Stimulated activated CD8-positive, alpha-beta memory T cell treated with anti-CD3 and anti-CD28 coated beads, Interleukin-15, amount 100 ng/mL, for 1 hour (primary cell): ENCODE measurements around the gene APOB.
"Not testable (repeated sequence)": the region's sequence is repeated elsewhere in the genome, so short reads cannot be mapped to it uniquely, and the experiment has no call there.

ENCODE experiments used
- DNase-seq: peaks from one replicate; pipeline ENCODE4 v3.0.0-alpha.2; 2020; ENCODE audit warnings: low read depth

APOB gene

DNA sequence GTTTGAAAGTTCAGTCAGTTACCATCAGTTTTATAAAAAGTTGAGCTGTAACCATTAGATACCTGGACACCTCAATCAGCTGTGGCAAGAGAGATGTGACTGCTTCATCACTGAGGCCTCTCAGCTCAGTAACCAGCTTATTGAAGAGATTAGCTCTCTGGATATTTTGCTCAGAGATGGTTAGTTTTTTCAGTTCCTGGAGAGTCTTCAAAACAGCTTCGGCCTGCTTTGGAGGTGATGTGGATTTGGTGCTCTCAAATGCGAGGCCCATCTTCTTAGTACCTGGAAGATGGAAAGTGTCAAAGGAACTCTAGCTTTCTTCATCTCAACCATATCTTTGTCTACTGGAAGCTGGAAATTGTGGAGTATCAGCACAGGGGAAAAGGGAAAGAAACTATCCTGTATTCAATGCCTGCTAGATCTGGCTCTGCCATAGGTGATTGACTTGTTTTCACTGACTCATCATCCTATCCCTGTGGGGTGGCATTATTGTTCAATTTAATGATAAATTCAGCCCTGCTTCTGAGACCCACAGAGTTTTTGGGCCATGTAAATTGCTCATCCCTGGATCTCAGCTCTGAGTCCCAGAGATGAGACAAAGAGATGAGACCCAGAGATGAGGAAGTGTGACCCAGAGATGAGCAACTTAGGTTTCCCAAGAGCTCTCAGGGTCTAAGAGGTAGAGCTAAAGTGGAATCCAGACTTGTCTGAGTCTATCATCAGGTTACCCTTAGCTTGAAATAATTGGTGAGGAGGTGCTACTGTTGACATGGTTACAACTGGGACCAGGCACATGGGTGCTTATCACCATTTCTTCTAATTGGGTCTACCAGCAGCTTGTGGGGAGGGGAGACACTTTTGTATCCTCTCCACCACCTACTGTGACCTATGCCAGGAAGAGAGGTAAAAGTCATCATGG is 10.4 kb downstream of the APOB start:
- no peak for DNase-seq

DNA sequence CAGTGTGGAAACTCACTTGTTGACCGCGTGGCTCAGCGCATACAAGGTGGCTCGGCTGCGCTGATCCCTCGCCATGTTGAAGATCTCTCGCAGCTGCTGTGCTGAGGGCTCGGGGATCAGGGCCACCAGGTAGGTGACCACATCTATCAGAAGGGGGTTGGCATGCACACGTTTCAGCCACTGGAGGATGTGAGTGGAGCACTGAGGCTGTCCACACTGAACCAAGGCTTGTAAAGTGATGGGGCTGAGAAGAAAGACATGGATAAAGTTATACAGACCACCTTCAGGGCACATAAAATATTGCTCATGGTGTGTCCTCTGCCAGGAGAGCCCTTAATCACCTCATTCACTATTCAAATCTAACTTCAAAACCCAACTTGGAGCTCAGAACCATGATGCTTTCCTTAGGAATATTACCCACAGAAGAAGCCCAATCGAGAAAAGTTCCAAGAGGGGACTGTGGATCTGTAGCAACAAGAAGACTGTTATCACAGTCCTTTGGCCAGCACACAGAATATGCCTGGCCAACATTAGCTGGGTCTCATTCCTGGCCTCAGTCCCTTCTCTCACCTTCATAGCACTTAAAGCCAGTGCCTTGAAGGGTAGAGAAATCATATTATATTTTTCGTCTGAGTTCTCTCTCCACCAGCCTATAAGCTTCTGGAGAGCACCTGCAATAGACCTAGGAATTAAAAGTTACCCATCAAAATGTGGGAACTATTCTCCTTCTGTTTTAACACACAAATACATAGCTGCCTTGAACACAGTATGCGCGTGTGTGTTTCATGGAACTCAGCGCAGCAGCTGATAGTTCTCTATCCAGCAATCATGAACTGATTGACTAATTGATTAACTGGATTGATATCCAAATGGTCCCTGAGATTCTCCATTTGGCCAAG is 11.3 kb downstream of the APOB start:
- no peak for DNase-seq

DNA sequence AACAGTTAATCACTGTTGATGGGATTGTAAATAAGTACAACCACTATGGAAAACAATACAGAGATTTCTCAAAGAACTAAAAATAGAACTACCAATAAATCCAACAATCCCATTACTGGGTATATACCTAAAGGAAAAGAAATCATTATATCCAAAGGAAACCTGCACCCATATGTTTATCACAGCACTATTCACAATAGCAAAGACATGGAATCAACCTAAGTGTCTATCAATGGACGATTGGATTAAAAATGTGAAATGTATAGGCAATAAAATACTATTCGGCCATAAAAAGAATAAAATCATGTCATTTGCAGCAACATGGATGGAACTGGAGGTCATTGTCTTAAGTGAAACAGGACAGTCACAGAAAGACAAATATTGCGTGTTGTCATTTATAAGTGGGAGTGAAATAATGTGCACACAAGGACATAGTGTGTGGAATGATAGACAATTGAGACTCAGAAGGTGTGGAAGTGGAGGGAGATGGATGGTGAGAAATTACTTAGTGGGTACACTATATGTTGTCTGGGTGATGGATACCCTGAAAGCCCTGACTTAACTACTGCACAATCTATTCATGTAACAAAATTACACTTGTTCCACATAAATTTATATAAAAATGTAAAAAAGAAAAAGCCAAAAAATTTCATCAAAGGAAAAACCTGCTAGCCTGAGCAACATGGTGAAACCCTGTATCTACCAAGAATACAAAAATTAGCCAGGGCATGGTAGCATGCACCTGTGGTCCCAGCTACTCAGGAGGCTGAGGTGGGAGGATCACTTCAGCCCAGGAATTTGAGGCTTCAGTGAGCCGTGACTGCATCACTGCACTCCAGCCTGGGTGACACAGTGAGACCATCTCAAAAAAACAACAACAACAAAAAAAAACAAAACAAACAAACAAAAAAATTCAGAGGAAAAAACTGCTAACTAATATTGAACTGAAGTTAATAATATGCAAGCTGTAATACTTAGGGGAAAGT is 12.6 kb downstream of the APOB start:
- no peak for DNase-seq

DNA sequence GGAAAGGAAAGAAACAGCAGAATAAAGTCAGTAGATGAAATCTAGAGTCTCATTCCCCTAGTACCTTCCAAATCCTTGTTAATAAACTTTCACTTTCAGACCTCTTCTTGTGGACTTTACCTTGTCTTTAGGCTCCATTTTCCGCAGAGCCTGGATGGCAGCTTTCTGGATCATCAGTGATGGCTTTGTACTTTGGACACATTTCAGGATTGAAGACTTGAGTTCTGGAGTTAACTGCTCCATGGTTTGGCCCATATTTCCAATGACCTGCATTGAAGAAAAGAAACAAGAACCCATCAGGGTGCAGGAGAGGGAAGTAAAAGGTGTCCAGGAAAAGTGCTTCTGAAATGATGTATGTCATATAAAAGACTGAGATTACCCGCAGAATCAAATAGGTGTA is 14.4 kb downstream of the APOB start:
- no peak for DNase-seq

DNA sequence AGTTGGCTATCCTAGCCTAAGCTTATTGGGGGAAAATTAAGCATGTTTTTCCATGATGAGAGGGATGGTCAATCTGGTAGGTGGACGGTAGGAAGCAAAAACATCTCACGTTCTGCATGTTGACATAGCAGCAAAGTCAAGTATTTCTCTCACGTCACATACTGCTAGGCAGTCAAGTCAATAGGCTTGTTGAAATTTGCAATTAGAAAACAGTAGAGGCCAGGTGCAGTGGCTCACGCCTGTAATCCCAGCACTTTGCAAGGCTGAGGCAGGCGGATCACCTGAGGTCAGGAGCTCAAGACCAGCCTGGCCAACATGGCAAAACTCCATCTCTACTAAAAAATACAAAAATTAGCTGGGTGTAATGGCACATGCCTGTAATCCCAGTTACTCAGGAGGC is 14.9 kb downstream of the APOB start:
- not testable (repeated sequence) for DNase-seq

DNA sequence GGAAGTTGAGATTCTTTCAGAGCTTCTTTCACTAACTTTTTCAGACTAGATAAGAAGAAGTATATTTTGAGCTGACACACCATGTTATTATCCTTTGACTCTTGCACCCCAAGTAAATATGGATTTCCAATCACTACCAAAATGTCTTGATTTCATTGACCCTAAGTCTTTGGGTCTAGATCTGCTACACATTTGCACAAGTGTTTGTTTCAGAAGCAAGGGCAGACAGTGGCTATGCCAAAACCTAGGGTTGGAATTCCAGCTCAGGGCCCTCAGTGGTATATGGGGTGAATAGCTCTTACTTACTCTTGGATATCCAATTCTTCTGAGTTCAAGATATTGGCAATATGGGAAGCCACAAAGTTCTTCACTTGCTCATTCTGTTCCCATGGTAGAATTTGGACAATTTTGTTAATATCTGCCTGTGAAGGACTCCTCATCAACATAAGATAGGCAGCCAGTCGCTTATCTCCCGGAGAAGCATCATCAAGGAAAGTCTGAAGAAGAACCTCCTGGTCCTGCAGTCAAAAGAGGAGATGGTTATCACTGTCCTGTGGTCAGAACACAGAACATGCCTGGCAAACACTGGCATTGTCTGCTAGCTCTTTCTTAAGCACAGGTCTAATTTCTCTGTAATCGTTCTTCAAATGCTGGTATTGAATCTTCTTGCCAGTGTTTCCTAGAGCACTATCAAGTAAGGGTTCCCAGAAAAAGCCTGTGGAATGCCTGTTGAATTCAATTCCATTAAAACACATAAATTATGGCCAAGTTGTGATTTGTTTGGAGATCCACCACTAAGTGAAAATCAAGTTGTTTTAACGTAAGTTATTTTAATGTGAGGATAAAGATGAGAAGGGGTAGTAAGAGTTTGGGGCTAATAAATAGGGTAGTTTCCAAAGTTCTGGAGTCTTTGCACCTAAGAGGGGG is 15.6 kb downstream of the APOB start:
- no peak for DNase-seq

DNA sequence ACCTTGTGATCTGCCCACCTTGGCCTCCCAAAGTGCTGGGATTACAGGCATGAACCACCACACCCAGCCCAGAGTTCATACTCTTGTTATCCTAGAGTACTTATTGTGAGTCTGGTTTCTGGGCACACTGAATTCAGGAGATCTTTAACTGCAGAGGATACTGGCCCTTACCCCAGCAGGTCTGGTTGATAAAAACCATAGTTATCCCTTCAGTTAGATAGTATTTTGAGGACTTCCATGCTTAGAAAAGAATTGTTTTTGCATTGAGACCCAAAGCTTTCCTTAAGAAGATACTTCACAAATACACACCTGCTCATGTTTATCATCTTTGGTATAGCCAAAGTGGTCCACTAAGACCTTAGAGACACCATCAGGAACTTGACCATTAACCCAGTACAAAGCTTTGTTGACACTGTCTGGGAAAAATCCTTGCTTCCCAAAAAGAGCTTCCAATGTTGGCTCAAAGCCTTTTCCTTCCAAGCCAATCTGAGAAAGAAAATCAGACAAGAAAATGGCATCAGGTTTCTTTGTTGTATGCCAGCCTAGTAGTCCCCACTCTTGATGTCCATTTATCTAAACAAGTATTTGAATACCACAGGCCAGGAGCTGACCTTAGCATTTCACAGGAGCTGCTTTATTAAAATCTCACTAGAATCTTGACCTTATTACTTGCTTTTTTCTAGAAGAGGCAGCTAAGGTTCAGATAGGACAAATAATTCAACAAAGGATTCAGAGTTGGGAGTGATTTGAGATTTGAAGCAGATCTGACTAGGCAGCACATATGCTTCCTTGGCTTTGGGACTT is 17.2 kb downstream of the APOB start:
- DNase-seq = no peak

DNA sequence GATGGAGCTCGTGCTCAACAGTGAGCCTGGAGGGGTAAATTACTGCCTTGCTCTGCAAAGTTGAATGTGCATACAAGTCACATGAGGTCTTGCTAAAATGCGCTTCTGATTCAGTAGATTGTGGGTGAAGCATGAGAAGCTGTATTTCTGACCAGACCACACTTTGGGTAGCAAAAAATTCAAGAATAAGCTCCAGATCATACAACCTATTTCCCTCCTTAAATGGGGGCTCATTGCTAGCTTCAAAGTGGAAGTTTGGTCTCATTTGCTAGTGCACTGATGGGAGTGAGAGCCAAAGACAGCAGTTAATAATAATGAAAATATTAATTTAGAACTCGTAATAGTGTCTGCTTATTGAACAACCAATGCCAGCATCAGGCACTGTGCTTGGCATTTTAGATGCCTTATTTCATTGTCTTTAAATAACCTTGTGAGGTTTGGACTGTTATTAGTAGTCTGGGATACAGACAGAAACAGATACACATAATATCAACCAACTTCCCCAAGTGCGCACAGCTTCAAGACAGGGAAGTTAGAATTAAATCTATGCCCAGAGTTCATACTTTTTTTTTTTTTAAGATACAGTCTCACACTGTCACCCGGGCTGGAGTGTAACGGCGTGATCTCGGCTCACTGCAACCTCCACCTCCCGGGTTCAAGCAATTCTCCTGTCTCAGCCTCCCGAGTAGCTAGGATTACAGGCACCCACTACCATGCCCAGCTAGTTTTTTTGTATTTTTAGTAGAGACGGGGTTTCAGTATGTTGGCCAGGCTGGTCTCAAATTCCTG is 18.0 kb downstream of the APOB start:
- no peak for DNase-seq

DNA sequence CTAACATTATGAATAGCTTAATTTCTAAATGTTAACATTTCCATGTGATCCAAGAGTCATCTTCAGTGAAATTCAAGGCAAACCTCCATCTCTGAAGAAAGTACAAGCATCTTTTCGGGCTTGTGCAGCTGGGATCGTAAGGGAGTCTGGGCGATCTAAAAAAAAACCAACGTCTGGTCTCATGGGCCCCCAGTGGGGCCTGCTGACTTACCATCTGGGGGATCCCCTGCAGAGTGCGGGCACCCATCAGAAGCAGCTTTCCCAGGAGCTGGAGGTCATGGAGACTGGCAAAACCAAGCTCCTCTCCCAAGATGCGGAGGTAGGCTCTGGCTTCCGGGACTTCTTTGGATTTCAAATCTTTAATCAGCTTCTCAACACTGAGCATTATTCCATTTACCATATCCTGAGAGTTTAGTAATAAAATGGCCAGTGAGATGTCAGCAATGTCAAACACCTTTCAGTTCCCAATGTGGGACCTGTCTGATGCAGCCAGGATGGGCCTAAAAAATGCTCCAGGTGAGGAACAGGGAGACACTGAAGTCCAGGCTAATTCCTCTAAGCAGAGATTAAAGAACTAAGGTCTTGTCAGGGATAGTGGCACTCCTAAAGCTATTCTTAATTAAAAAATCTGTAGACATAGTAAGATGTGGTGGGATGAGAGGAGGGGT is 19.0 kb downstream of the APOB start:
- DNase-seq = no peak

DNA sequence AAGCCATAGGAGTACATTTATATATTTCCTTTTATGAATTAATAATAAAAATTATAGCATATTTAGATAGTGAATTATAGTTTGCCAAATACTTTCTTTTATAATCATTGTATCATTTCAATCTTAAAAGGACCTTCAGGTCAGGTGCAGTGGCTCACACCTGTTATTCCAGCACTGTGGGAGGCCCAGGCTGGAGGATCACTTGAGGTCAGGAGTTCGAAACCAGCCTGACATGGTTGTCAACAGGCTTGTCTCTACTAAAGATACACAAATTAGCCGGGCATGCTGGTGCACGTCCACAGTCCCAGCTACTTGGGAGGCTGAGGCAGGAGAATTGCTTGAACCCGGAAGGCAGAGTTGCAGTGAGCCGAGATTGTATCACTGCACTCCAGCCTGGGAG is 19.7 kb downstream of the APOB start:
- DNase-seq = no peak

DNA sequence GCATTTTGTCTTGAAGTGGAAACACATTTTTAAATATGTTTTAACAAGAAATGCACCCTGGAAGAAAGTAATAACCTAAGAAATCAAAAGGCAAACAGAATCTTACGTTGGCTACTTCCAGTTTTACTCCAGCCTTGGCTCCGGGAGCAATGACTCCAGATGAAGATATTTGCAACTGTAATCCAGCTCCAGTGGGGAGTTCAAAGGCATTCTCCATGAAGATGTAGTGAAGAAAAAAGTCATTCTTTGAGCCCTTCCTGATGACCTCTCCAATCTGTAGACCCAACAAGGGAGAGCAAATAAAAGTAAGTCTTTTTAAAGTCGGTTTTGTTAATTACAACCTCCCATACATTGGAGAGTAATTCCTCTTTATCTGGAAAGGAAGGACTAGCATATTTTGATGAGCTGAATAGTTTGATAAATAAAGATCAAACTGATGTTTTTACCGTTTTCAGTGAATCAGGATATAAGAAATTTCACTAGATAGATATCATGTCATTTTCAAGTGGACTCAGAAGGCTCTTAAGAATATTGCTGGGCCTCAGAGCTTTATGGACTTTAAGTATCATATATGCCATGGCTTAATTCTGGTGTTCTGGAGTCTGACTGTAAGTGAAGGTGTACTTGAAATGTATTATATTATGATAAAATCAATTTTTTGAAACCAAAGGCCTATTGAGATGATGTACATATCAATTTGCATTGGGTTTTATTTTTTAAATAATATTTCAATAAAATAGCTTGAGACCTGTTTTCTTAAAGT is 20.3 kb downstream of the APOB start:
- no peak for DNase-seq

DNA sequence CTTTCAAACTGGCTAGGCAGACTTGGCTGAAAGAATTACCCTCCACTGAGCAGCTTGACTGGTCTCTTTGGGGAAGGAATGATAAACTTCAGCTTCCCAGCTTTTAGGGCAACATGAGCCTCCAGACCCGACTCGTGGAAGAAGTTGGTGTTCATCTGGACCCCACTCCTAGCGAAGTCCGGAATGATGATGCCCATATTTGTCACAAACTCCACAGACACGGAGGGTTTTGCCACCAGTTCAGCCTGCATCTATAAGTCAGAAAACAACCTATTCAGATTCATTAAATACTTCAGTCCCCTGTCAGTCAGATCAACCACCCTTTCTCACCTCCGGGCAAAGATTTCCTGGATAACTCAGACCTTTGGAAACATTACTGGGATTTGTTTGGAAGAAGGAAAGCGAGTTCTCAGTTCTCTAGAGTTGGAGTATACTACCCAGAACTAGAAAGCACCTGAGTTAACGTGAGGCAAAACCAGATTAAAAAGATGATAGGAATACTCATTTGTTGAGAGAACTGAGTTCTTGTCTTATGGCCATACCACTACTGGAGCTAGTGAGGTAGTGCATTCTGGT is 21.0 kb downstream of the APOB start:
- no peak for DNase-seq

DNA sequence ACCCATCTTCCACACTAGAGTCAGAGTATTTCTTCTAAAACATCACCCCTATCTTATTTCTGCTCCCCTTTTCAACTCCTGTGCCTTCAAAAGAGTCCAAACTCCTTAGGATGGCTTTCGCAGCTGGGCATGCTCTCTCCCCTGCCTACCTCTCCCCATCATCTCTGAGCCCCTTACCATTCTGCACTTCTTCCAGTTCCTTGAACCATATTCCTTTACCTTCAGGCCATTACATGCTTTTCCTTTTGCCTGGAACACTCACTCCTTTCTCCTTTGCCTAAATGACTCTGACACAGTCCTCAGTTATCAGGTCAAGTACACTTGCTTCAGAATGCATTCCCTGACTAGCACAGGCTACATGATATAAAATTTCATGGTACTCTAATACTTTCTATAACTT is 22.4 kb downstream of the APOB start:
- no peak for DNase-seq

DNA sequence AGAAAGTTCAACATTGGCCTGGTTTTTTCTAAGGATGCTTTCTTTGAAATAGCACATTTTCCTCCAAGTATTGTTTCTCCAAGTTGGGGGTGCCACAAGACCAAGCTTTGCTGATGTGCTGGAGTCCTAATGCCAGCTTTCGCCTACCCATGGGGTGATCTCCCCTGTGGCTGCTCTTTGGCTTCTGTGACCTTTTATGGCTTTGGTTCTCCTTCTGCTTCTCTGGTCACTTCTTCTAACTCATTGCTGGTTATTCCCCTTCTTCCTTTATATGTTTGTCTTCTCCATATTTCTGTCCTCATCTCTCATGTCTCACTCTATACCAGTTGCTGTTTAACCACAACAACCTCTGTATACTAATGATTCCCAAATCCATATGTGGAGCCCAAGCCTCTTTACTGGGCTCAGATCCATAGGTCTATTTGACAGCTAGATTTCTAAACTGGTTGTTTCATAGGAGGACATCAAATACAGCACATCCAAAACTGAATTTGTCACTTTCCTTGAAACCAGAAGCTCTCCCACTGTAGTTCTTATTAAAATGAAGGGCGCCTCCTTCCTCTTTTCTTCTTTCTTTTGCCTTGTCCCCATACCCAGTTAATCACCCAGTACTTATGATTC is 23.1 kb downstream of the APOB start:
- no peak for DNase-seq

DNA sequence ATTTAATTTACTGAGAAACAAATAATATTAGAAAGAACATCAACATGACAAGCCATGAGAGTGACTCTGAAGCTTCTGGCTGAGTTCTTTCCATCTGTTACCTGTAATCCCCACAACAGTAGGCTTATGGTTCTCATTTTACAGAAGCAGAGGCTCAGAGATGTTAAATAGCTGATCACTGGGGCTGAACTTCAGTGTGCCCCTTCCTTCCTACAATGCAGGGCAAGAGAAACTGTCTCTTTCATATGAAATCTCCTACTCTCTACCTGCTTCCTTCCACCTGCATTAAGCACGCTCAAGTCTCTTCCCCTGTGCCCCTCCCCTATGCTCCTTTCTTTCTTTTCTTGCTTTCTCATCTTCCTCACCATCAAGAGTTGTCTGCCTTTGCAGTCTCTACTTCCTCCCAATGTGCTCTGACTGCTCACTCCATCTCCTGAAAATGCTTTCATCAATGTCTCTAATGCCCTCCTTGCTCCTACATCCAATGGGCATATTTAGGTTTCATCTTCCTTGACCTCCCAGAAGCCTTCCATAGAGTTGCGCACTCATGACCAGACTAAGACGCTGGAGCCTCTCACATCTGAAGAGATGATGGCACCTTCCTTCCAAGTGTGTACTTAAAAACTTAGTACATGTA is 23.7 kb downstream of the APOB start:
- no peak for DNase-seq

DNA sequence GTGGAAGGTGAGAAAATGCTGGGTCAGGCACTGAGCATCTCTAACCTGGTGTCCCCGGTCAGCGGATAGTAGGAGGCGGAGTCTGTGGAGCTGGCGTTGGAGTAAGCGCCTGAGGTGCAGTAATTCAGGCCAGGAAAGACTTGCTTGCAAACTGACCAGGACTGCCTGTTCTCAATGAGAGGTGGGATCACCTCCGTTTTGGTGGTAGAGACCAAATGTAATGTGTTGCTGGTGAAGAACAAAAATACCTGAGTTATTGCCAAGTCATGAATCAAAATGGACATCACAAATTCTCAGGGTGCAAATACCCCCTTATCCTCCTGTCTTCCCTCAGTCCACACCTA is 24.2 kb downstream of the APOB start:
- no peak for DNase-seq
